Sigmoid colon (tissue), 4 donors: ENCODE results near the gene FHAD1.

Experiments used
- EP300 ChIP-seq, 4 donors: sonication (generic); formaldehyde crosslinking; IDR thresholded peaks; one replicate each; pipeline ENCODE4 v1.6.1; 2017; ENCODE audit warnings: antibody characterized with exemption in 4 of 4
- POLR2A ChIP-seq, 2 donors: fragments of 450-650 bp; IDR thresholded peaks; one replicate each; pipeline ENCODE4 v1.6.1; 2016; ENCODE audit warnings: antibody characterized with exemption in 2 of 2, mild to moderate bottlenecking in 2 of 2, moderate library complexity in 2 of 2
- TF ChIP-seq, protein P1 (sequence below), 4 experiments: fragments of 450-650 bp in 3 of 4; fragments of 200-600 bp in 1 of 4; IDR thresholded peaks; one replicate each; pipeline ENCODE4 v1.5.1; 2016 to 2019; ENCODE audit warnings: antibody characterized with exemption in 4 of 4, mild to moderate bottlenecking in 3 of 4, moderate library complexity in 2 of 4

DNA sequence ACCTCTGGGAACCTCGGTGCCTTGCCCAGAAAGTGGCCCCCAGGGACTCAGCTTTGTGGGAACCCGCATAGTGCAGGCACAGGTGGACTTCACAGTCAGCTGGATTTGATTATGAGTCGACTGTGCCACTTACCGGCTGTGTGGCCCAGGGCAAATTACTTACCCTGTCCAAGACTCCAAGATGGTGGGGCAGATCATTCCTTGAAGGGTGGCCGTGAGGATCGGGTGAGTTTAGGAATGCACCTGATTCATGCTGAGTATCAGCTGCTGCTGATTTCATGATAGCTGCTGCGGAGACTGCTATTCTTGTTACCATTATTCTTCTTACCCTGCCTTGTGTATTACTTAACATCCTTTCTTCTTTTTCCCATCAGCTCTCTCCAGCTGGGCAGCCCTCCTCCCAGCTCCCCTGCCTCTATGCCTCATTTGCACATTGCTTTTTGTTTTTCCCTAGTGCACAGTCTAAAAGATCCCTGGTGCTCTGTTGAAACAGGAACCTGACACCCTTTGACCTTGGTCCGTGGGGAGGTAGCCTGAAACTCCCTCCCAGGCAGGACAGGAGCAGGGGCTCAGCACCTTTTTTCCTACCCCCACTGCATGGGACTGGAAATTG is 40.5 kb upstream of the FHAD1 start:
- TF ChIP-seq EP300 (IDR thresholded peaks at IDR 0.05) = no peak
- TF ChIP-seq, protein P1, sequence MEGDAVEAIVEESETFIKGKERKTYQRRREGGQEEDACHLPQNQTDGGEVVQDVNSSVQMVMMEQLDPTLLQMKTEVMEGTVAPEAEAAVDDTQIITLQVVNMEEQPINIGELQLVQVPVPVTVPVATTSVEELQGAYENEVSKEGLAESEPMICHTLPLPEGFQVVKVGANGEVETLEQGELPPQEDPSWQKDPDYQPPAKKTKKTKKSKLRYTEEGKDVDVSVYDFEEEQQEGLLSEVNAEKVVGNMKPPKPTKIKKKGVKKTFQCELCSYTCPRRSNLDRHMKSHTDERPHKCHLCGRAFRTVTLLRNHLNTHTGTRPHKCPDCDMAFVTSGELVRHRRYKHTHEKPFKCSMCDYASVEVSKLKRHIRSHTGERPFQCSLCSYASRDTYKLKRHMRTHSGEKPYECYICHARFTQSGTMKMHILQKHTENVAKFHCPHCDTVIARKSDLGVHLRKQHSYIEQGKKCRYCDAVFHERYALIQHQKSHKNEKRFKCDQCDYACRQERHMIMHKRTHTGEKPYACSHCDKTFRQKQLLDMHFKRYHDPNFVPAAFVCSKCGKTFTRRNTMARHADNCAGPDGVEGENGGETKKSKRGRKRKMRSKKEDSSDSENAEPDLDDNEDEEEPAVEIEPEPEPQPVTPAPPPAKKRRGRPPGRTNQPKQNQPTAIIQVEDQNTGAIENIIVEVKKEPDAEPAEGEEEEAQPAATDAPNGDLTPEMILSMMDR (IDR thresholded peaks at IDR 0.05) = no peak
- no peak for TF ChIP-seq POLR2A (IDR thresholded peaks at IDR 0.05)
